ENCODE measurements around the gene CUTA.
"Not testable (repeated sequence)": the region's sequence is repeated elsewhere in the genome, so short reads cannot be mapped to it uniquely, and the experiment has no call there.

DNA sequence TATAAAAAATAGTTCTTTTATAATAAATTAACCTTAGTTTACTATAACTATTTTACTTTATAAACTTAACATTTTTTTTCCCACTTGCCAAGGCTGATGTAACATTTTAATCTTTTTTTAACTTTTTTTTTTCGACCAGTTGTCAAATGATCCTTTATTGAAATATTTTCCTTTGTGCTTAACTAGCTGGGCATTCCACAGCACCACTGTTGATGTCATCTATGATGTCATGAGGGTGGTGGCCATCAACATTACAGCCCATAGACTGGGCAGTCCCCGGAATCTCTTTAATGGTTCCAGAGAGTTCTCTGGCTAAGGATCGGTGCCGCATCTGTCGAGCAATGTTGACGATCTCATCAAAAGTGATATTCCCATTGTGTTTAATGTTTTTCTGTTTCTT lies 18.0 kb downstream of the CUTA start:
- TF ChIP-seq, protein P1, sequence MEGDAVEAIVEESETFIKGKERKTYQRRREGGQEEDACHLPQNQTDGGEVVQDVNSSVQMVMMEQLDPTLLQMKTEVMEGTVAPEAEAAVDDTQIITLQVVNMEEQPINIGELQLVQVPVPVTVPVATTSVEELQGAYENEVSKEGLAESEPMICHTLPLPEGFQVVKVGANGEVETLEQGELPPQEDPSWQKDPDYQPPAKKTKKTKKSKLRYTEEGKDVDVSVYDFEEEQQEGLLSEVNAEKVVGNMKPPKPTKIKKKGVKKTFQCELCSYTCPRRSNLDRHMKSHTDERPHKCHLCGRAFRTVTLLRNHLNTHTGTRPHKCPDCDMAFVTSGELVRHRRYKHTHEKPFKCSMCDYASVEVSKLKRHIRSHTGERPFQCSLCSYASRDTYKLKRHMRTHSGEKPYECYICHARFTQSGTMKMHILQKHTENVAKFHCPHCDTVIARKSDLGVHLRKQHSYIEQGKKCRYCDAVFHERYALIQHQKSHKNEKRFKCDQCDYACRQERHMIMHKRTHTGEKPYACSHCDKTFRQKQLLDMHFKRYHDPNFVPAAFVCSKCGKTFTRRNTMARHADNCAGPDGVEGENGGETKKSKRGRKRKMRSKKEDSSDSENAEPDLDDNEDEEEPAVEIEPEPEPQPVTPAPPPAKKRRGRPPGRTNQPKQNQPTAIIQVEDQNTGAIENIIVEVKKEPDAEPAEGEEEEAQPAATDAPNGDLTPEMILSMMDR (conservative IDR thresholded peaks at IDR 0.05; ENCODE audit: low read depth in 2 of 2) = not testable (repeated sequence)
- TF ChIP-seq EZH2phosphoT487 (IDR thresholded peaks at IDR 0.05; ENCODE audit: unreplicated experiment); EZH2 (IDR thresholded peaks at IDR 0.05; ENCODE audit: low read depth, unreplicated experiment); STAT1 (IDR thresholded peaks at IDR 0.05; ENCODE audit: unreplicated experiment); CREB1 (CRISPR knock-in tag; IDR thresholded peaks at IDR 0.05; ENCODE audit: low read depth); POLR2AphosphoS5 (IDR thresholded peaks at IDR 0.05; ENCODE audit: low read depth); REST (IDR thresholded peaks at IDR 0.05; ENCODE audit: unreplicated experiment); ZNF114 (CRISPR knock-in tag; IDR thresholded peaks at IDR 0.05); ETS1 (IDR thresholded peaks at IDR 0.05); NANOG (IDR thresholded peaks at IDR 0.05; ENCODE audit: borderline replicate concordance): not testable (repeated sequence)

All from GM23338 (cell line).